HG03095 (cell line): Measurements from ENCODE around the gene GSK3B.
A peak's percentile ranks its signal among the peaks of the same experiment; 100 is the strongest.

Experiments
- ATAC-seq: cut with Tn5 transposase; IDR thresholded peaks from one replicate; pipeline ENCODE4 v1.9.1; 2021; ENCODE audit warnings: moderate library complexity; ENCODE audit not compliant: unreplicated experiment

The GSK3B gene

GRCh38 chr3:120093911-120094775 lies at the start of gene GSK3B:
TSS of gene GSK3B (minus strand) at chr3:120094447. CDS start at chr3:120093434, 1,013 bp downstream.
- ATAC-seq, result peak; percentile 27

- ATAC-seq, result no peak
Observed at GRCh38 chr3:120143676-120144075, 49.4 kb upstream of the GSK3B start.

- no peak for ATAC-seq
Observed at GRCh38 chr3:120142236-120142635, 48.0 kb upstream of the GSK3B start.

DNA sequence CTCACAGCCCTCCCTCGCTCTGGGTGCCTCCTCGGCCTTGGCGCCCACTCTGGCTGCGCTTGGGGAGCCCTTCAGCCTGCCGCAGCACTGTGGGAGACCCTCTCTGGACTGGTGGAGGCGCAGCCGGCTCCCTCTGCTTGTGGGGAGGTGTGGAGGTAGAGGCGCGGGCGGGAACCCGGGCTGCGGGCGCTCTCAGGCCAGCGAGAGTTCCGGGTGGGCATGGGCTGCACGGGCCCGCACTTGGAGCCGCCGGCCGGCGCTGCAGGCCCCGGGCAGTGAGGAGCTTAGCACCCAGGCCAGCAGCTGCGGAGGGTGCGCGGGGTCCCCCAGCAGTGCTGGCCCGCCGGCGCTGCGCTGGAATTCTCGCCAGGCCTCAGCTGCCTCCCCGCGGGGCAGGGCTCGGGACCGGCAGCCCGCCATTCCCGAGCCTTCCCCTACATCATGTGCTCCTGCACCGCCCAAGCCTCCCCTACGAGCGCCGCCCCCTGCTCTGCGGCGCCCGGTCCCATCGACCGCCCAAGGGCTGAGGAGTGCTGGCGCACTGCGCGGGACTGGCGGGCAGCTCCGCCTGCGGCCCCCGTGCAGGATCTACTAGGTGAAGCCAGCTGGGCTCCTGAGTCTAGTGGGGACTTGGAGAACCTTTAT lies 46.0 kb upstream of the GSK3B start:
- ATAC-seq, result no peak

DNA sequence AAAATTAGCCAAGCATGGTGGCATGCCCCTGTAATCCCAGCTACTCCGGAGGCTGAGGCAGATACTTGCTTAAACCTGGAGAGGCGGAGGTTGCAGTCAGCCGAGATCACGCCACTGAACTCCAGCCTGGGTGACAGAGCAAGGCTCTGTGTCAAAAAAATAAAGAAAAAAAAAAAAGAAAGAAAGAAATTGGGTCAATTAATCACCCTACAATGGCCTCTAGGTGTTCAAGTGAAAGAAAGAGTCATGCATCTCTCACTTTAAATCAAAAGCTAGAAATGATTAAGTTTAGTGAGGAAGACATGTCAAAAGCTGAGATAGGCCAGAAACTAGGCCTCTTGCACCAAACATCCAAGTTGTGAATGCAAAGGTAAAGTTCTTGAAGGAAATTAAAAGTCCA lies 44.9 kb upstream of the GSK3B start:
- ATAC-seq, result no peak

GRCh38 chr3:120137548-120137947 lies 43.3 kb upstream of the GSK3B start:
- no peak for ATAC-seq

- ATAC-seq, result no peak
Observed at GRCh38 chr3:120130656-120131055, 36.4 kb upstream of the GSK3B start.

DNA sequence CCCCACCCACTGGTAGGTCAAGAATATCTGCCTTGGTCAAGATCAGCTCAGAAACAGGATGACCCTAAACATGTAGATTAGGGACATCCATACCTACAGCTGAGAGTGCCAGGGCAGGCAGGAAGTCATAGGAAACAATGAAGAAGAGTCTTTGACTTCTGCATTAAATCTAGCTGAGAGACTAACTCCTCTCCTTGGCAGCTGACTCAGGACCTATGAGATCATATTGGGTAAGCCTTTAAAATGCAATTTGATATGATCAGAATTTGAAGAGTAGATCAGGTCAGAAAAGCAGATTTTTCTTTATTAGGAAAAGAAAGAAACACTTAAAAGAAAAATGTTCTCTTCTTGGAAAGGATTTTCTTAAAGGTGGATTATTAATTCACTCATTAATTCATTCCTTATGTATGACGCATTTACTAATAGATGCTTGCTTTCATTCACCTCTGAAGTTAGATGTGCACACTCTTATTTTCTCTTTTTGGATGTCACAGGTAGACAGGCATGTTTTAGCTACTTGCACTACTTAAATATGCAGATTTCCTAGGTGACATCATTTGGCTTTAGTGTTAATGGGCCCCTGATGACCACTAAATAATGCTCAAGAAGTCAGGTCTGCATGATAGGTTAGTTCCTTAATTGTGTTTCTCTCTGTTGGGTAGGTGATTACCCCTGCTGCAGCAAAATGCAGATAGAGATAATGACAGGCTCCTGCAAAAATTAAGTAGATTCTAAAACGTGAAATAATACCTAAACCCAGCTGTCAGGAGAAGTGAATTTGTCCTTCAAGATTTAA lies 35.7 kb upstream of the GSK3B start:
- no peak for ATAC-seq

DNA sequence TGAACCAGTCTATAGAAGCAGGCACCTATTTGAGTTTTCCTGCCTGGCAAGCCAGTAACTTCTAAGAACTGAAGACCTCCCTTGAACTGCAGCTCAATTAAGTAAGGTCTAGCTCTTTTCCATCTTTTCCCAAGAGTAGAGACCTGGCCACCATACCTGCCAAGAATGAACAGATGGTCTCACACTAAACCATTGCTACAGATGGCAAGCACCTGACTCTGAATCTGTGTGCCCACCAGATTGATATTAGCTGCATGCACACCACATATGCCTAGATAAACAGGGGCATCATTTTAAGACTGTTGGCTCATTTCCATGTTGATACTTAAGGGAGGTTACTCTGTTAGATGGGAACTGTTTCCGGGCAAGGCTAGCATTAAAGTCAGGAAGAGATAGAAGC lies 34.8 kb upstream of the GSK3B start:
- no peak for ATAC-seq

- ATAC-seq, result no peak
Observed at GRCh38 chr3:120125992-120126391, 31.7 kb upstream of the GSK3B start.

DNA sequence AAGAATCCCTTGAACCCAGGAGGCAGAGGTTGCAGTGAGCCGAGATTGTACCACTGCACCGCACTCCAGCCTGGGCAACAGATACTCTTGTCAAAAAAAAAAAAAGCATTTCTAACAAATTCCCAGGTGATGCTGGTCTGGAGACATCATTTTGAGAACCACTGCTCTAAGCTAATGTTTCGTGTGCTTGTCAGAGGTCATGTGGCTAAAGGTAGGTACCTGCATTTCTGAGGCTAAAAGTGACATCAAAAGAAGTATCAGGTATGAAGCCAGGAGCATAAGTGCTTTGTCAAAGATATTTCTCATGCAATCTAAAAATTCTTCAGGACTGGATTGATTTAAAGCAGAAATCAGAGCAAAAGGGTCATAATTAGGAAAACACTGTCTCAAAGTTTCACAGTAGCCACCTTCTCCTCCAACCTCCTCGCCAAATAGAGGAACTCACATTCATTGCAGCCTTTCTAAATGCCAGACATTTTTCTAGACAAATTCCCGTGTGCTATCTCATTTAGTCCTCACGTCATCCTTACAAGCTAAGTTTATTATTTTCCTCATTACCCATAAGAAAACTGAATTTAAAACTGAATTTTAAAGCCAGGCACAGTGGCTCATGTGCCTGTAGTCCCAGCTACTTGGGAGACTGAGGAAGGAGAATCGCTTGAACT lies 25.7 kb upstream of the GSK3B start:
- ATAC-seq, result no peak

DNA sequence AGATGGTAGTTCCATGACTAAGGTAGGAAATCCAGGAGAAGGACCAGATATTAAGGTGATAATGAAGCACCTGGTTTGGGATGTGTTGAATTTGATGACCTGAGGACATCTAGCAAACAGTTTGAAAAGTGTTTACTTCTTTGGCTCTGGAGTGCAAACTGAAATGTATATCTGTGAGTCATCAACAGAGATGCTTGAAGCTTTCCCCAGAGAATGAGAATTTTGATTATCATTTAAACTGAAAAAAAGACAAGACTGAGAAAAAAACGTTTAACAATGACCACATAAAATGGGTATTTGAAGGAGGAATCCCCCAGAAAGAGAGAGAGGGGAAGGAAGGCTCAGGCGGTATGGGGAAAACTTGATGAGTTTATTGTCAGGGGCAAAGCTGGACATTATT lies 20.7 kb upstream of the GSK3B start:
- ATAC-seq, result no peak

GRCh38 chr3:120114376-120114775 lies 20.1 kb upstream of the GSK3B start:
- no peak for ATAC-seq

DNA sequence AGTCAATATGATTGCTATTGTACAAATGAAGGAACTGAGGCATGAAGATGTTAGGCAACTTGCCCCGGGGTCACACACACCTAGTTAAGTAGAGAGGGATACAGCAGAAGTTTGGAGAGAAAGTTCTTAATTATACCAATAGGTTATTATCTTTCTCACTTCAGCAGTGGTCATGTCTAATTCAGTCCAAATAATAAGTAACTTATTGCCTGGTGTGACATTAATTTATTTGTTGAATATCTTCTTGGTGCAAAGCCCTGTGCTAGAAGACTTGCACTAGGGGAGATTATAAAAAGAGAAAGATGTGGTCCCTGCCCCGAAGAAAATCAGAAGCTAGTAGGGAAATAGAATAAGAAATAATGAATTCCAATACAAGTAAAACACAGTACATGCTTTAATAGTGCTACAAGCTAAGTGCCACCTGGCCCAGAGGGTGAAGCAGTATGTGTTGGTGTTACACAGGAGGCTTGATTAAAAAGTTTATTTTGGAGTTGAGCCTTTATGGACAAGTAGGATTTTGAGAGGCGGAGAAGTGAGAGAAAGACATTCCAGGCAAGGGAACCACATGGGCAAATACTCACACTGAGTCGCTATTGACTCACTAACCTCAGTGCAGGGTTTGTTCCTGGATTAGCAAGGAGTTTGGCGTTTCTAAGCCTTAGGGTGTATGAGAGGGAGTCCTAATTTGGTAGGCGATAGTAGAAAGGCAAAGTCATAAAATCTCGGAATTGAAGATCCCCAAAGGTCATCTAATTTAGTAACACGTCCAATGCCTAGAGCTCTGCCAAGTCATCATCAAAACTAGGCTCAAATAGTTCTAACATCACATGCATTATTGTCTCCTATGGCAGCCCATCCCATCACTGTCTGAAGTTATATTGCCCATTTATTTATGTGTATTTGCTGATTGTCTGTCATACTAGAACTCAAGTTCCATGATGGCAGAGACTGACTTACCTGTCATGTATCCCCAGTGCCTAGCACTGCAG lies 19.2 kb upstream of the GSK3B start:
- ATAC-seq, result no peak

DNA sequence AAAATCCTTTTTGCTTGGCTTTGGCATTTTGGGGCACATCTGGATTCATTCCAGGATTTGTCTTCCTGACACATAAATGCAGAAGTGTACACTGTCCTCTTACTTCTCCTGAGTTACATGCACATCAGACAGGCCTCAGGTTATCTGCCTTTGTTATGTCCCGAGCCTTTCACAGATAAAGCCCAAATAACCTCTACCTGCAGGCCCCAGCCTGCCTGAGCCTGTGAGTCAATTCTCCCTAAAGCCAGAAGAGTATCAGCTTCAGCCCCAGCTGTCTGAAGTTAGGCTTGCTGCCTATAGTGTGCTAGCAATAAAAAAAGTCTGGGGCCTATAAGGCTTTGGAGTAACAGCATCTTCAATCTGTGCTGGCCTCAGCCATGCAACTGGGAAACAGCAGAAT lies 17.7 kb upstream of the GSK3B start:
- ATAC-seq, result no peak

- ATAC-seq, result no peak
Observed at GRCh38 chr3:120103276-120103675, 9.0 kb upstream of the GSK3B start.

GRCh38 chr3:120102674-120103073 lies 8.4 kb upstream of the GSK3B start:
- ATAC-seq, result no peak

GRCh38 chr3:120102232-120102631 lies 8.0 kb upstream of the GSK3B start:
- ATAC-seq, result no peak

DNA sequence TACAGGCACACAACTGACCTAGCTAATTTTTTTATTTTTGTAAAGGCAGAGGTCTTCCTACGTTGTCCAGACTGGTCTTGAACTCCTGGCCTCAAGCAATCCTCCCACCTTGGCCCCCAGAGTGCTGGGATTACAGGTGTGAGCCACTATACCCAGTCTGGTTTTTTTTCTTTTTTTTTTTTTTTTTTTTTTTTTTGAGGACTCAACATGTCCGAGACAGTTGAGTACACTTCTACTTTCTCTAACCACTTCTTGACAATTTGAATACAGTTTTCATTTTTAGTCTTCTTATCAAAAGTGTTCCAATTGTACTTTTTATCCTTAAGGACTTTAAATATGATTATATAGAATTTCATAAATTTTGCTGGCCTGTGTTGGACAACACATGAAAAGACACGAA lies 7.4 kb upstream of the GSK3B start:
- ATAC-seq, result no peak

DNA sequence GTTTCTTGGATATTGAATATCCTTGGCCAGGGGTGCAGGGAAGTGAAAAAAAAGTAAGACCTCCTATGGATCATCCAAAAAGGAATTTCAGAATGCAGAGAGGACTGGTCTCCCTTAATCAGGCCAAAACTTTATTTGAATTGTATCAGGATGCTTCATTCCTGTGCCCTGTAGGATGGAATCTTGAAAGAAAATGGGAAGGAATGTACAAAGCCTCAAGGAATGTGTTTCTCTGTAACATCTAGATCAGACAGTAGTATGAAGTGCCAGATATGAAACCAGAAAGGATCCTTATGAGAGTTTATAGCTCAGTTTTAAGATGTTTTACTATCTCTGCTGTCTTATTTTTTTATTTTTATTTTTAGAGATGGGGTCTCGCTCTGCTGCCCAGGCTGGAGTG lies 6.5 kb upstream of the GSK3B start:
- no peak for ATAC-seq
